AML-193 (cell line): ENCODE data around the gene IQGAP3.
"Not testable (repeated sequence)": the region's sequence is repeated elsewhere in the genome, so short reads cannot be mapped to it uniquely, and the experiment has no call there.

Source experiments
- DNase-seq, 2 experiments: peaks; one replicate each; lab custom pipeline; 2025; lab: John Stamatoyannopoulos, UW

The IQGAP3 gene, protein sequence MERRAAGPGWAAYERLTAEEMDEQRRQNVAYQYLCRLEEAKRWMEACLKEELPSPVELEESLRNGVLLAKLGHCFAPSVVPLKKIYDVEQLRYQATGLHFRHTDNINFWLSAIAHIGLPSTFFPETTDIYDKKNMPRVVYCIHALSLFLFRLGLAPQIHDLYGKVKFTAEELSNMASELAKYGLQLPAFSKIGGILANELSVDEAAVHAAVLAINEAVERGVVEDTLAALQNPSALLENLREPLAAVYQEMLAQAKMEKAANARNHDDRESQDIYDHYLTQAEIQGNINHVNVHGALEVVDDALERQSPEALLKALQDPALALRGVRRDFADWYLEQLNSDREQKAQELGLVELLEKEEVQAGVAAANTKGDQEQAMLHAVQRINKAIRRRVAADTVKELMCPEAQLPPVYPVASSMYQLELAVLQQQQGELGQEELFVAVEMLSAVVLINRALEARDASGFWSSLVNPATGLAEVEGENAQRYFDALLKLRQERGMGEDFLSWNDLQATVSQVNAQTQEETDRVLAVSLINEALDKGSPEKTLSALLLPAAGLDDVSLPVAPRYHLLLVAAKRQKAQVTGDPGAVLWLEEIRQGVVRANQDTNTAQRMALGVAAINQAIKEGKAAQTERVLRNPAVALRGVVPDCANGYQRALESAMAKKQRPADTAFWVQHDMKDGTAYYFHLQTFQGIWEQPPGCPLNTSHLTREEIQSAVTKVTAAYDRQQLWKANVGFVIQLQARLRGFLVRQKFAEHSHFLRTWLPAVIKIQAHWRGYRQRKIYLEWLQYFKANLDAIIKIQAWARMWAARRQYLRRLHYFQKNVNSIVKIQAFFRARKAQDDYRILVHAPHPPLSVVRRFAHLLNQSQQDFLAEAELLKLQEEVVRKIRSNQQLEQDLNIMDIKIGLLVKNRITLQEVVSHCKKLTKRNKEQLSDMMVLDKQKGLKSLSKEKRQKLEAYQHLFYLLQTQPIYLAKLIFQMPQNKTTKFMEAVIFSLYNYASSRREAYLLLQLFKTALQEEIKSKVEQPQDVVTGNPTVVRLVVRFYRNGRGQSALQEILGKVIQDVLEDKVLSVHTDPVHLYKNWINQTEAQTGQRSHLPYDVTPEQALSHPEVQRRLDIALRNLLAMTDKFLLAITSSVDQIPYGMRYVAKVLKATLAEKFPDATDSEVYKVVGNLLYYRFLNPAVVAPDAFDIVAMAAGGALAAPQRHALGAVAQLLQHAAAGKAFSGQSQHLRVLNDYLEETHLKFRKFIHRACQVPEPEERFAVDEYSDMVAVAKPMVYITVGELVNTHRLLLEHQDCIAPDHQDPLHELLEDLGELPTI (N-terminal part only)

DNA sequence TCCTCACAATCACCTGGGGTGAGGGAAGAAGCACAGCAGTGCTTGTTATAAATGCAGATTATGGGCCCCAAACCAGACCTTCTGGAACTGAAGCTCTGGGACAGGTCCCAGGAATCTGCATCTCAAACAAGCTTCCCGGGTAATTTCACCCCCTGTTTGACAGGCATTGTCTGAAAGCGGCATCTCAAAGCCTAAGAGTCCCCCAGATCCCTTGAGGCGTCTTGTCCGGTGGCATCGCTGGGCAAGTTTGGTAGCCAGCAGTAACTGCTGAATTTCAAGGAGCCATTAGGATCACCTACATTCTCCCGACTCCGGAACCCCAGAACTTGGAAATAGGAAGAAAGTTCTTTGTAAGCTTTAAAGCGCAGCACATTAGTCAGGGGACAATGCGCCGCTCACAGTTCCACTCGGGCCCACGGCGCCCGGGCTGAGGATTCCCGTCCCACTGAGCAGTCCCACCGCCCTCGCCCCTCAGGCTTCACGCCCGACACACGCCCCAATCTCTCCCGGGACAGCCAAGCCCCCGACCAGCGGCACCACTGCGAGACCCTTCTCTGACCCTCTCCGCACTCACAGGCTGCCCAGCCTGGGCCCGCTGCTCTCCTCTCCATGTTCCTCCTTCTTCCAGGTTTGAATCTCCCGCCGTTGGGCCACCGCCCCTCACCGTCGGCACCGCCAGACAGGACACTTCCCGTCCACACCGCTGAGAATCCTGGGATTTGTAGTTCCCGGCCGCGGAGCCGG, at the start of gene IQGAP3:
Gene IQGAP3 (minus strand): TSS at position 647 of the 744 bp plus-strand sequence. CDS start 36 bp downstream, at position 611.
- DNase-seq = peak; percentile 72 to 77

DNA sequence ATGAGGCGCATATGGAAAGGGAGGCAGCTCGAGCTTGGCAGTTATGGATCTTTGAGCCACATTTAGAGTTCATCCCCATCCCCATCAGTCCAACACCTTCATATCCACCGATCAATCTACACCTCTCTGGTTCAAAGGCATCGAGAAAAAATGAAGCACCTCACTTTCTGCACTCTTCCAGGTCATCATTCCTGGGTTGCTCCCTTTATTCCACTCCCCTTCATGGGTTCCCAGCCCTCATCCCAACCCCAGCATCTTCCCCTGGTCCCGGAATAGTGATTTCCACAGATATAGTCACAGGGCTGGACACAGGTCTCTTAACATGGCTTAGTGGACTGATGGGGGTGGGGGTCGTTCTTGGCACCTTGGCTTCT, 47.2 kb upstream of the IQGAP3 start:
- DNase-seq = no peak

DNA sequence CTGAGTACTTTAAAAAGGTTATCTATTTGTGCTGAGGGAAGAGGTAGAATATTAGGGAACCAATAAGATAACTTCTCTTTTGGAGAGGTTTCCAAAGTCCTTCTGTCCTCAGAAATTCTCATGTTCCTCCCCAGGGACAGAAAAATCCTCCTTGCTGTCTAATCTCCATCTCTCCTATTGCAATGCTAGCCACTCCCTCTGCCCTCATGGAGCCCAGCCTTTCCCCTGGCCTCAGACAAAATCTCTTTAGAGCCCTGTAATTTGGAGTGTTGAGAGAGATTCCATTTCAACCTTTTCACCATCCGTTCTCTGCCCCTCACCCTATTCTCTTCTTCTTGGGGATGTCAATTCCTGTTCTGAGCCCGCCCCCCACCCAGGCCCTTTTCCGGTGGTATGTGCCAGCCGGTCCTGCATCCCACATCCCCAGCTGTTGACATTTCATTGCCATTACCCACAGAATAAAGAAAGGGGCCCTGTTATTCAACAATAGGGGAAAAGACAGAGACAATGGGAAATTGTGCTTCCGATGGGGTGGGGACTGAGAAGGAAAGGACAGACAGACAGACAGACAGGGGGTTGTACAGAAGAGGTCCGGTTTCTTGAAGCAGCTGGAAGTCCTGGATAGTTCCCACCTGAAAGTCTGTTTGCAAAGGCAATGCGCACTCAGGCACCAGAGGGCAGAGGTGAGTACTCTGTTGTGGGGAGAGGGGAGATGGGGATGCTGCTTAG, 46.7 kb upstream of the IQGAP3 start, which contains the start of gene HAPLN2:
Gene HAPLN2 (plus strand): TSS at position 563 of the 729 bp plus-strand sequence. CDS start 4,076 bp downstream, outside the sequence.
- peak in 1 of 2 experiments; percentile 12 for DNase-seq

DNA sequence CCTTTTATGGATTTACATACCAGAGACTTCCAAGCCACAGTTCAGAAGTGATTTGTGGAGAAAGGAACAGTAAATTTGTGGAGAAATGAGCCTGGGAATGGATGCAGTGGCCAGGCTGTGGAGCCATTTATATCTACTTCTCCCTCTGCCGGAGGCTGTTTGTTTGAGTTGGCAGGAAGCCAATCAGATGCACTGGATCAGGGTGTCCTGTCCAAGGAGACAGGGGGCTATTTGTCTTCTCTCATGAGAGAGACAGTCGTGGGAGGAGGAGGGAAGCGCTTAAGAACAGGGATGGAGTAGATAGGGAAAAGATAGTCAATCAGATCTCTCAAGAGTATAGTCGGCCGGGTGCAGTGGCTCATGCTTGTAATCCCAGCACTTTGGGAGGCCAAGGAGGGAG, 44.1 kb upstream of the IQGAP3 start:
- DNase-seq = no peak

DNA sequence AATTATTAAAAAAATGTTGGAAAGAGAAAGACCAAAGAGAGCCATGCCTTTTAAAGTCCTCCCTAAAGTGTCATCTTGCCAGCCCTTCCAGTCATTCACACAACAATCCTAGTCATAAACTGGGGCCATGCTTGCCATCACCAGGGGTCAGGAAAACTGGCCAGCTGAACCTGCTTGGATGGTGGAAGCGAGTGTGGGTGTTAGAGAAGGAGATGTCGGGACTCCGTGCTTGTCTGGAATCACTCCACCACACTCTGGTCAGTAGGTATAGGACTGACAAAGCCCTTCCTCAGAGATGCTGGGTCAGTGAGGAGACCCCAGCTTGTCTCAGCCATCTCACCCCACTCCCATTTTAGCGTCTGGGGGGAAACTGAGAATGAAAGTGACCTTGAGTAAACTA, 43.6 kb upstream of the IQGAP3 start:
- no peak for DNase-seq

DNA sequence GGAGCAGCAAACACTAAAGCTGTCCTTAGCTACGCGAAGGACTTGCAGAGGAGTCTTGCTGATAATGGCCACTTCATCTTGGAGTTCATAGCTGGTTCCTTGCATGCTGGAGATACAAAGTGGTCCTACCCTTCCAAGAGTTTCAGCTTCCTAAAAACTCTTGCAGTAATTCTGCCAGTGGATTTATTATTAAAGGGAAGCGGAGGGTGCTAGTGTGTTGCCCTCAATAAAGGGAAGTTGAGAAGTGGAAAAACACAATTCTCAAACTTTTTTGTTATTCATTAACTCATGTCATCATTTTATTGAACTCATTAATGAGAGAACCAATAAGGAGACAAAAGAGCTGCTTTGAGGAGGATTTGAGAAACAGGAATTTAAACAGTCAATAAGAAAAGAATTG, 40.3 kb upstream of the IQGAP3 start:
- DNase-seq = no peak

DNA sequence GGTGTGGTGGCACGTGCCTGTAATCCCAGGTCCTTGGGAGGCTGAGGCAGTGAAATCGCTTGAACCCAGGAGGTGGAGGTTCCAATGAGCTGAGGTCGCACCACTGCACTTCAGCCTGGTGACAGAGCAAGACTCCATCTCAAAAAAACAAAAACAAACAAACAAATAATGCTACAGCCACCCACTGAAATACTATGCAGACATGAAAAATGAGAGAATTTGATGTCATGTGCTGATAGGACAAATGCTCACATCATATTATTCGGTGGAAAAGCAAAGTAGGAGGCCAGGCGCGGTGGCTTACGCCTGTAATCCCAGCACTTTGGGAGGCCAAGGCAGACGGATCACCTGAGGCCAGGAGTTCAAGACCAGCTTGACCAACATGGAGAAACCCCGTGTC, 37.7 kb upstream of the IQGAP3 start:
- DNase-seq = not testable (repeated sequence)

DNA sequence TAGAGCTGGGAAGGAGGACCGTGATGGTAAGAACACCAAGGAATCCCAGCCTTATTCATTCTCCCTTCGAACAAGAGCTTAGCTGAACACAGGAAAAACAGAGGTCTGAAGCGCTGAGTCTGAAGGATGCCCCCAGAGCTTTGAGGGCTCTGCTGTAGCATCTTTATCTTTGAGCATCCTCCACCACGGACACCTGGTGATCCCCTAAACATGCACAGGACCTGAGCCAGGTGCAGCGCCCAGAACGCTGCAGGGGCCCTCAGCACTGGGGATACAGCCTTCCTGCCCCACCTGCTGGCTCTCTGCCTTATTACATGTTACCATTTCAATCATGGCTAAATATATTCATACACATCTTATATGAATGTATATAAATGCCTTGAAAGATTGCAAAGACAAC, 36.6 kb upstream of the IQGAP3 start:
- peak; percentile 30 to 43 for DNase-seq

DNA sequence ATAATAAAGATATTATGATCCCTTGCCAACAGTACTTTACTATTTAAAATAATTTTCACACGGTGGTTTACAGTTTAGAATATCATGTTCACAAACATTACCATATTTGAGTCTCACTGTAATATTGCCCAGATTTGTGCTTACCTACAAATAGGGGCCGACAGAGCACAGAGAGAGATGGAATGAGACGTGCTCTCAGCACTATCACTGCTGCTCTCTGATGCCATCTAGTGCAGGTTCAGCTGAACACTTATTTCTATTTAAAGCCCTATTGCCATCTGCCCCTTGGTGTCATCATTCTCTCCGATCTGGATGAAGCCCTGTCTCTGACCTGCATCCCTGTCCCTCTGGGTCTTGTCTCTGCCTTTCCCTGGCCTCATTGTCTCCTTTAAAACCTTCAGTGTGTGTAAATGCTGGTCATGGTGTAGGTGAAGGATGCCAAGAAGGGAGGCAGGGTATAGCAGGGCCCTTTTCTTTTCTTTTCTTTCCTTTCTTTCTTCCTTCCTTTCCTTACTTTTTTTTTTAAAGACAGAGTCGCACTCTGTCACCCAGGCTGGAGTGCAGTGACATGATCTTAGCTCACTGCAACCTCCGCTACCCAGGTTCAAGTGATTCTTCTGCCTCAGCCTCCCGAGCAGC, 35.8 kb upstream of the IQGAP3 start:
- DNase-seq = peak; percentile 78 to 87

DNA sequence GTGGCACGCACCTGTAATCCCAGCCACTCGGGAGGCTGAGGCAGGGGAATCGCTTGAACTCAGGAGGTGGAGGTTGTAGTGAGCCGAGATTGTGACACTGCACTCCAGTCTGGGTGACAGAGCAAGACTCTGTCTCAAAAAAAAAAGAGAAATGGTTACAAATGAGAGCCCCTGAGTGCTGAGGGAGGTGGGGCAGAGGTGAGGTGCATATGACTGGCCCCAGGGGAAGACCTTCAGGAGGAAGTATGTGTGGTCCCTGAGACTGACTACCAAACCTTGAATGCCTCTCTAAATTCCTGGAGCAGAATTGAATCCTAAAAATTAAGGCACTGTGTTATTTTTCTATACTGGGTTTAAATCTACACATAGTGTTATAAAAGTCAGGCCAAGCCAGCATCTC, 35.0 kb upstream of the IQGAP3 start:
- DNase-seq = not testable (repeated sequence)

DNA sequence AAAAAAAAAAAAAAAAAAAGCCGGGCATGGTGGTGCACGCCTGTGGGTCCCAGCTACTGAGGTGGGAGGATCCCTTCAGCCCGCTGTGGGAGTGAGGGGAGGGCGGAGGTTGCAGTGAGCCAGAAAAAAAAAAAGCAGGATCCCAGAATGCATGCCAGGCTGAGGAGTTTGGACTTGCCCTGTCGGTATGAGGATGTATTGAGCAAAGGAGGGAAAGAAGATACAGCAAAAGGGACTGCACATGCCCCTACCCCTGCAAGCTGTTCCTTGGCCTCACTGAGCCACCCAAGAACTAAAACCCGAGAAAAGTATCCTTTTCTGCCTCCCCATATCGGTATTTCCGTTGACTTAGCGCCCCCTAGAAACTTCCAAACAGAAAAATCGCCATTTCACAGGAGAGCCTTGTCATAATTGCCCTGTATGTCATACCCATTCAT, 30.2 kb upstream of the IQGAP3 start:
- DNase-seq = peak; percentile 33 to 52

DNA sequence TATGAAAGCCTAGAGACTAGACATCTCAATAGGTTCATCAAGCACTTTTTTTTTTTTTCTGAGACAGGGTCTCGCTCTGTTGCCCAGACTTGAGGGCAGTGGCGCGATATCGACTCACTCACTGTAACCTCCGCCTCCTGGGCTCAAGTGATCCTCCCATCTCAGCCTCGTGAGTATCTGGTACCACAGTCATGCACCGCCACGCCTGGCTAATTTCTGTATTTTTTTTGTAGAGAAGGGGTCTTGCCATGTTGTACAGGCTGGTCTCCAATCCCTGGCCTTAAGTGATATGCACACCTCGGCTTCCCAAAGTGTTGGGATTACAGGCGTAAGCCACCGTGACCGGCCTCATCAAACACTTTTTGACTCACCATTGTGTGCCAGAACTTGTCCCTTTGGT, 29.5 kb upstream of the IQGAP3 start:
- DNase-seq = no peak

DNA sequence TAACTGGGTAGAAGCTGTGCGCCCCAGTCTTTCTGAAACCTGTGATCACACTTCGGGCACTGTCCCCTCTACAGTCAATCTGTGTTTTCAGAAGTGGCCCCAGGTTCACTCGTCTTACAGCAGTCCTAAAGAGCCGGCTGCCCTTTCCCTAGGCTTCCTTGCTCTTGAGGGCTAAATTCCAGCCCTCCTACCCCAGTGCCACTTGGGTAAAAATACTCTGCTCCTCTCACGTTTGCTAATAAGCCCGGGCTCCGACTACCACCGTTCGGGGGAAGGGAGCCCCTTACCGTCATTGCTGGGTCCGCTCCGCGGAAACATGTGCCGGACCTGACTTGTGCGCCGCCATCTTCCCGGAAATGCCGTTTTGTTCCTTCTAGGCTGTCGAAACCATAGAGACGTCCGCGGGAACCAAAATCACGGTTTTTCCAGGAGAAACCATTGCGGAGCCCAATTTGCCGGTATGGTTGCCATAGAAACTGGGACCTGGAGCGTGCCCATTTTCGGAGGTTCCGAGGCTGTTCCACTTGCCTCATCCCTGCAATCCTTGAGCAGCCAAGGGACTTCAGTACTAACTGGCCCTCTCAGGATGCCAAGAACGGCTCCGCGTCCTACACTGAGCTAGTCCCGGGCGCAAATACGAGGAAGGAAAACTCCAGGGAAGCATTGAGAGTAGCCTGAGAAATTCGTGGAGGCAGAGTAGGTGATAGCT, 28.9 kb upstream of the IQGAP3 start, which contains the start of gene GPATCH4:
Gene GPATCH4 (minus strand): TSS at position 358 of the 709 bp plus-strand sequence.
- peak; percentile 59 to 69 for DNase-seq

DNA sequence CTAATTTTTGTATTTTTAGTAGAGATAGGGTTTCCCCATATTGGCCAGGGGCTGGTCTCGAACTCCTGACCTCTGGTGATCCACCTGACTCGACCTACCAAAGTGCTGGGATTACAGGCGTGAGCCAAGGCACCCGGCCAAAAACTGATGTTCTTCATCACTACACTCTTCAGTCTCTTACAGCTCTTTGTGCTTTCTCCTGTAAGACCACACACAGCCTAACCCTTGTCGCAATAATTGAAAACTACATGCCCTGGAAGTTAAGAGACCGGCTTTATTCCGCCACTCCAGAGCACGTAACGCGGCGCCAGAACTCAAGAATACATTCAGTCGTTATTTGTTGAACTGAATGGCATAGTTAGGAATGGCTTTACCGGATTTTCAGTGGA, 28.4 kb upstream of the IQGAP3 start:
- no peak for DNase-seq

DNA sequence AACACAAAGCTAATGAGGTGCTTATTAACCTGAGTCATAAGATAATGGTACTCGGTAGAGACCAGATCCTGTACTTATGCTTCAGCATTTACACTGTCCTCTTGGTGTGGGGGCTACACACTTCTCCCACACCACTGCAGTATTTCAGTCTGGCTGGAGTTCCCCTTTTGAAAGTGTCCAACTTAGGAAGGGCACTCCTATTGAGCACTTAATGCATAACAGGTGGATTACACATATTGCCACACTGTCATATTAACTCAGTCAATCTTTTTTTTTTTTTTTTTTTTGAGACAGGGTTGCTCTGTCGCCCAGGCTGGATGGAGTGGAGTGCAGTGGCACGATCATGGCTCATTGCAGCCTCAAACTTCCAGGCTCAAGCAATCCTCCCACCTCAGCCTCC, 27.4 kb upstream of the IQGAP3 start:
- DNase-seq = peak; percentile 76 to 83

DNA sequence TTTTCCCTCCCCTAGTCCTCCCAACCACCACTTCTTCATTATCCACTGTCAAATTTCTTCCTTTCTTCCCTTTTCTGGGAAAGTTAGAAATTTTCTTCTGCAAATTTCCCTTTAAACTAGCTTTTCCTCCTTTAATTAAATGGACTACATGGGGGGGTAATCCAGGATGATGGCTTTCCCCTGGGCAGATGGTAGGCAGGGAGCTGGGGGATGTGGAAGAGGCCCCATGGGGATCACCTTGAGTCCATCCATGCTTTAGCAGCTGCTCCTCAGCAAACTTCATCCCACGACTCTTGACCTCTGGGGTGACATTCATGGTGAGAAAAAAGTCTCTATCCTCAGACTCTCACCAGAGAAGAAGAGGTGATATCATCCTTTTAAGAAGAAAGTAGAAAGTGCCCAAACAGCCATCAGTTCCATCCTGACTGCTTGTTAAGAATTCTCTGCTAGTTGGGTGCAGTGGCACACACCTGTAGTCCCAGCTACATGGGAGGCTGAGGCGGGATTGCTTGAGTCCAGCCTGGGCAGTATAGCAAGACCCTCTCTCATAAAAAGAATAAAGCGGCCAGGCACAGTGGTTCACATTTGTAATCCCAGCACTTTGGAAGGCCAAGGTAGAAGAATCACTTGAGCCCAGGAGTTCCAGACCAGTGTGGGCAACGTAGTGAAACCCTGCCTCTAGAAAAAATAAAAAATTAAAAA, 26.5 kb upstream of the IQGAP3 start:
- no peak for DNase-seq

DNA sequence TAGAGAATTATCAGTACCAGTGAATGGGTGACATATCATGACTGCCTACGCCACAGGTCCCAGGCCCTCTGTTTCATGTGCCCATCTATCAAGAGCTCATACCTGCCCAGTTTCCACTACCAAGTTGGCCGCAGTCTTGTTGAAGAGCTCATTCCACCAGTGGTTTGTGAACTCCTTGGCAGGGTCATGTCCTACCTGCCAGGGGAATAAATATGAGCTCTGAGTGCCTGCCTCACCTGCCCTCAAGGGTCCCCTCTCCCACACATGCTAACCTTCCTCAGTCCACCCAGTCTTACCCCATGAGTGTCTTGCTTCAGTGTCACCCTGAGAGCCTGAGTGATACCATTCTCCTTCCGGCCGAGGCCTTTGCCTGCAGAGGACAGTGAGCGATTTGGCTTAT, 25.8 kb upstream of the IQGAP3 start:
- no peak for DNase-seq

DNA sequence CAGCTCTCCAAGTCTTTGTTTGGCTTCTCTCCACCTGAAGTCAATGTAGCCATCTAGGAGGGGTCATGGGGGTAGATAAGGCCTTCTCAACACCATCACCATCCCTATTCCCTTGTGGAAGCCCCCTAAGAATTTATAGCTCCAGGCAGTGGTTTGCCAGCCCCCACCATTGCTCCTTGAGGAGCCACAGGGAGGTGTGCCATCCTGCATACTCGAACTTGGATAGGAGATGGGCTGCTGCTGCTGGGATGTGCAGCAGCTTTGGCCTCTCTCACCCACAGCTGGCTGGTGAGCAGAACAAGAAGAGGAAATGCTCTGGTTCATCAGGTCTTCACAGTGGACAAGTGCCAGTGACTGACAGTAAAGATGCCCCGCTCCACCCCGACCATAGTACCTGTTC, 24.1 kb upstream of the IQGAP3 start:
- DNase-seq = no peak

DNA sequence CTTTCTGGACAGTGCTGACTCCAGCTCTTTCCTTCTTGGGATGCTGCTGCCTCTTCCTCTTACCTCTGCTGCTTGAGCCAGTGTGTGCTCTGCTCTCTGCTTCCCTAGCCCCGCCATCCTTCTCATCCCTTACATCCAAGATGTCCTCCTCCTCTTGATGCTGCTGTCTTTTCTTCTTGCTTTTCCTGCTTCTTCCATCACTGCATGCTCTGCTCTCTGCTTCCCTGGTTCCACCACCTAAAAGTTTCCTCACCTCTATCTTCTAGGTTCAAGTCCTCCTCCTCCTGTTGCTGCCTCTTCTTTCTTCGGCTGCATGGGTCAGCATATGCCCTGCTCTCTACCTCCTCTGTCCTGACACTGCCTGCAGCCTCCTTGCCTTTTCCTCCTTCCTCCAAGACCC, 22.7 kb upstream of the IQGAP3 start:
- DNase-seq = no peak
